ENCODE results near the gene LIN37.

- TF ChIP-seq CTCF (conservative IDR thresholded peaks at IDR 0.05), result no peak
- no peak for TF ChIP-seq ZFX (IDR thresholded peaks at IDR 0.05)
These were observed 1.8 kb upstream of the LIN37 start for GRCh38 chr19:35746531-35746930.
